Osteoblast (primary cell): ENCODE data around the gene SNRNP48. TPM values are rescaled to one million over a fixed set of nuclear protein-coding genes. Genes with fewer than 3 reads are reported as not detected.

ENCODE experiments used
- DNase-seq: peaks from one replicate; pipeline ENCODE4 v3.0.0; 2011; ENCODE audit warnings: low spot score, mixed read lengths; ENCODE audit not compliant: insufficient read length; ENCODE audit errors: missing footprints
- H2AFZ ChIP-seq: 2 replicates; pipeline ENCODE4 v1.6.0; 2011; ENCODE audit warnings: mild to moderate bottlenecking, low read length
- H3K27ac ChIP-seq: 2 replicates; pipeline ENCODE4 v1.5.1; 2011; ENCODE audit warnings: mild to moderate bottlenecking, low read depth, low read length, moderate library complexity
- H3K27me3 ChIP-seq: 2 replicates; pipeline ENCODE4 v1.6.0; 2012; ENCODE audit warnings: mild to moderate bottlenecking, control low read depth, inconsistent platforms, low read length, moderate library complexity; ENCODE audit not compliant: insufficient read depth
- H3K36me3 ChIP-seq: 2 replicates; pipeline ENCODE4 v1.5.1; 2011; ENCODE audit warnings: mild to moderate bottlenecking, low read length, control low read depth, moderate library complexity; ENCODE audit not compliant: insufficient read depth
- H3K4me1 ChIP-seq: 2 replicates; pipeline ENCODE4 v1.5.1; 2011; ENCODE audit warnings: mild to moderate bottlenecking, low read length, control low read depth, moderate library complexity; ENCODE audit not compliant: insufficient read depth
- H3K4me2 ChIP-seq: 2 replicates; pipeline ENCODE4 v1.6.0; 2011; ENCODE audit warnings: mild to moderate bottlenecking, low read length; ENCODE audit not compliant: insufficient read depth
- H3K4me3 ChIP-seq: fragments of 200-600 bp; sonication (generic); 3 replicates; pipeline ENCODE4 v1.5.1; 2012; ENCODE audit warnings: mild to moderate bottlenecking, low read length, inconsistent platforms; ENCODE audit not compliant: insufficient read depth
- H3K79me2 ChIP-seq: 2 replicates; pipeline ENCODE4 v1.6.0; 2012; ENCODE audit warnings: mild to moderate bottlenecking, low read length, control low read depth, inconsistent platforms; ENCODE audit not compliant: insufficient read depth
- H3K9me3 ChIP-seq: 2 replicates; pipeline ENCODE4 v1.5.1; 2011; ENCODE audit warnings: low read depth, low read length, control low read depth
- H4K20me1 ChIP-seq: 2 replicates; pipeline ENCODE4 v1.6.0; 2012; ENCODE audit warnings: mild to moderate bottlenecking, low read length, control low read depth; ENCODE audit not compliant: insufficient read depth
- total RNA-seq: library from RNA; depleted of rRNA; stranded (reverse); fragments of >200 nt; gene quantifications from 2 replicates; pipeline ENCODE4 v1.2.3, GENCODE V29; 2012
- TF ChIP-seq, protein P1 (sequence below): IDR thresholded peaks from 2 replicates; pipeline ENCODE4 v1.5.1; 2011; ENCODE audit warnings: mild to moderate bottlenecking, low read depth, low read length, moderate library complexity; ENCODE audit errors: extremely low read depth

The SNRNP48 gene
- total RNA-seq, 1 donor: 15.9 TPM

DNA sequence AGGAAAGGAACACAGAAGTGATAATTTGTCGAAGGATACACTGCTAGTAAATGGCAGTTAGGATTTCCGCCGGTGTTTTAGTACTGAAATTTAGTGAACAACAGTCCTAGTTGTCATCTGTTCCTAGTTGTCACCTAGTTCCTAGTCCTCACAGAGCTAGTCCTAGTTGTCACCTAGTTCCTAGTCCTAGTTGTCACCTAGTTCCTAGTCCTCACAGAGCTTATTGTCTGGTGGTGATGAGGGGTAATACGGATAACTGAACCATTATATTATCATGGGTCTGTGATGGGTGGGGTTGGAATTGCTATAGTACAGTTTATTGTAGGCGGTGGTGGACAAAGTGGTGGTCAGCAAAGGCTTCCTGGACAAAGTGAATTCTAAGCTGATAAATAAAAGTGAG lies 1.8 kb downstream of the SNRNP48 start:
- Histone ChIP-seq H3K4me1 (peaks cover 28% of the 10 kb centered on the region), H2AFZ (no peak overlapping the region), H3K4me3 (peak overlapping the region; percentile 93), H3K9me3 (no peaks in the 10 kb centered on the region), H3K4me2 (peak overlapping the region; percentile 94), H4K20me1 (peaks cover 21% of the 10 kb centered on the region), H3K27ac (no peak overlapping the region), H3K79me2 (peaks cover 41% of the 10 kb centered on the region), H3K36me3 (peaks cover 32% of the 10 kb centered on the region), H3K27me3 (no peaks in the 10 kb centered on the region)
- TF ChIP-seq, protein P1, sequence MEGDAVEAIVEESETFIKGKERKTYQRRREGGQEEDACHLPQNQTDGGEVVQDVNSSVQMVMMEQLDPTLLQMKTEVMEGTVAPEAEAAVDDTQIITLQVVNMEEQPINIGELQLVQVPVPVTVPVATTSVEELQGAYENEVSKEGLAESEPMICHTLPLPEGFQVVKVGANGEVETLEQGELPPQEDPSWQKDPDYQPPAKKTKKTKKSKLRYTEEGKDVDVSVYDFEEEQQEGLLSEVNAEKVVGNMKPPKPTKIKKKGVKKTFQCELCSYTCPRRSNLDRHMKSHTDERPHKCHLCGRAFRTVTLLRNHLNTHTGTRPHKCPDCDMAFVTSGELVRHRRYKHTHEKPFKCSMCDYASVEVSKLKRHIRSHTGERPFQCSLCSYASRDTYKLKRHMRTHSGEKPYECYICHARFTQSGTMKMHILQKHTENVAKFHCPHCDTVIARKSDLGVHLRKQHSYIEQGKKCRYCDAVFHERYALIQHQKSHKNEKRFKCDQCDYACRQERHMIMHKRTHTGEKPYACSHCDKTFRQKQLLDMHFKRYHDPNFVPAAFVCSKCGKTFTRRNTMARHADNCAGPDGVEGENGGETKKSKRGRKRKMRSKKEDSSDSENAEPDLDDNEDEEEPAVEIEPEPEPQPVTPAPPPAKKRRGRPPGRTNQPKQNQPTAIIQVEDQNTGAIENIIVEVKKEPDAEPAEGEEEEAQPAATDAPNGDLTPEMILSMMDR: no peak
- DNase-seq: no peak

DNA sequence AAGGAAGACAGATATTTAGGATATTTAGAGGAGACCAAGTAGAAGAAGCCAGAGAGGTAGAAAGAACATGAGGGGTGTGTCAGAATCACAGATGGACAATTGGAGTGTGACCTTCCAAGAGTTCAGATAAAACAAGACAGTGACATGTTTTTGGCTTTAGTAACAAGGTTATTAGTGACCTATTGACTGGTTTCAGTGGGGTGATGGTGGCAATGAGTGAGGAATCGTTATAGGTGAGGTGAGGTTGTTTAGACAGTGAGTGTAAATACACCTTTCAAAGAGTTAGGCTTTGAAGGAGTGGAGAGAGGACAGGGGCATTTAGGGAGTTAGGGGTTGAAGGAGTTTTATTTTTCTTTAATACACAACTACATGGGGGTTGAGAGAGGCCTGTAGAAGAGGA lies 3.2 kb downstream of the SNRNP48 start:
- DNase-seq: no peak
- H3K4me3 ChIP-seq: no peak overlapping the region
- no peaks in the 10 kb centered on the region for H3K27me3 ChIP-seq
- H3K9me3 ChIP-seq: no peaks in the 10 kb centered on the region
- H3K4me2 ChIP-seq: no peak overlapping the region
- H3K79me2 ChIP-seq: peaks cover 41% of the 10 kb centered on the region
- H3K36me3 ChIP-seq: peaks cover 44% of the 10 kb centered on the region
- H2AFZ ChIP-seq: no peak overlapping the region
- peaks cover 19% of the 10 kb centered on the region for H3K4me1 ChIP-seq
- TF ChIP-seq, protein P1: no peak
- peaks cover 21% of the 10 kb centered on the region for H4K20me1 ChIP-seq
- H3K27ac ChIP-seq: no peak overlapping the region

DNA sequence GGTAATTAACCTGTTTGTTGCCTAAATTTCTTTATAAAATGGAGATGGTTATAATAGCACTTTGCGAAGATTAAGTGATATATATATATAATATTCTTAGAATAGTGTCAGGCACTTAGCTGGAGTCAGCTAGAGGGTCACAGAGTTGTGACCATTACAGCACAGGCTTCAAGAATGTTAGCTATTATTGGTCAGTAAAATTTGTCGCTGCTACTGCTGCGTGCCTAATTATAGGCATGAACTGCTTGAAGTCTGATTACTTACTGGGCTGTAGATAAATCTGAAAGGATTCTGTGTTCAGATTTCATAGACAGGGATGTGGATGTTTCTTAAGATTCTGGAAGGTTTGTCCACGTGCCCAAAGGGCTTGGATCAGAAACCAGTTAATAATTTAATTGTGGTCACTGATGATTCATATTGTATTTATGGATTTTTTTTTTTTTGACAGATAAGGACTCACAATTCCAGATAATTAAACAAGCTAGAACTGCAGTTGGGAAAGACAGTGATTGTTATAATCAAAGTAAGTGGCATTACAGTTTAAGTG lies 4.7 kb downstream of the SNRNP48 start:
- Histone ChIP-seq H2AFZ (no peak overlapping the region), H4K20me1 (peaks cover 21% of the 10 kb centered on the region), H3K9me3 (no peaks in the 10 kb centered on the region), H3K4me3 (no peak overlapping the region), H3K4me1 (peaks cover 13% of the 10 kb centered on the region), H3K36me3 (peaks cover 55% of the 10 kb centered on the region), H3K27me3 (no peaks in the 10 kb centered on the region), H3K4me2 (no peak overlapping the region), H3K79me2 (peaks cover 41% of the 10 kb centered on the region), H3K27ac (no peak overlapping the region)
- TF ChIP-seq, protein P1: no peak
- DNase-seq: no peak

DNA sequence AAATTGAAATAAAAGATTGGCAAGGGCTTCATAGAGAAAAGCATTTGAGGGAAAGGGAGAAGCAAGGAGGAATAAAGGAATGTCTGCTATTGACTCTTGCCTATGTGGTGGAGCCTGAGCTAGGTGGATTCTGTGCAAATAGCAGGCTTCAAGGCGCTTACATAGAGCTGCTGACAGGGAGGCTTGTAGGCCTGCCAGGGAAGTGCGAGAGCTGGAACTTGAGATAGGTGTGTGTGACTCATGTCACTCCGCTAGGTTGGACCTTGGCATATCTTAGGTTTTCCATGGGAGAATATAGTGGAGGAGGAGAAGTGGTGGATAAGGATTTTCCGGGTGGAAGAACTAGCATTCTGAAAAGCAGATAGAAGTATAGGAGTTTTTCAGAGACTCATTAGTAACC lies 14.0 kb downstream of the SNRNP48 start:
- Histone ChIP-seq H3K4me3 (no peak overlapping the region), H3K4me2 (no peak overlapping the region), H2AFZ (no peak overlapping the region), H3K4me1 (no peaks in the 10 kb centered on the region), H3K79me2 (peaks cover 3% of the 10 kb centered on the region), H3K9me3 (no peaks in the 10 kb centered on the region), H4K20me1 (no peaks in the 10 kb centered on the region), H3K36me3 (peaks cover 87% of the 10 kb centered on the region), H3K27me3 (no peaks in the 10 kb centered on the region), H3K27ac (no peak overlapping the region)
- TF ChIP-seq, protein P1: no peak
- no peak for DNase-seq
